Retinal pigment epithelial cell (primary cell): Measurements from ENCODE around the gene ARL6IP5.

ENCODE experiments used
- DNase-seq: peaks from one replicate; pipeline ENCODE4 v3.0.0-alpha.2; 2010; ENCODE audit warnings: low read depth
- H3K4me3 ChIP-seq: 2 replicates; pipeline ENCODE4 v1.5.1; 2011; ENCODE audit warnings: mild to moderate bottlenecking, low read length, control low read depth, moderate library complexity
- TF ChIP-seq, protein P1 (sequence below): conservative IDR thresholded peaks from 2 replicates; pipeline ENCODE4 v1.5.1; 2011; ENCODE audit warnings: low read depth, low read length, control low read depth, inconsistent platforms

Gene ARL6IP5

DNA sequence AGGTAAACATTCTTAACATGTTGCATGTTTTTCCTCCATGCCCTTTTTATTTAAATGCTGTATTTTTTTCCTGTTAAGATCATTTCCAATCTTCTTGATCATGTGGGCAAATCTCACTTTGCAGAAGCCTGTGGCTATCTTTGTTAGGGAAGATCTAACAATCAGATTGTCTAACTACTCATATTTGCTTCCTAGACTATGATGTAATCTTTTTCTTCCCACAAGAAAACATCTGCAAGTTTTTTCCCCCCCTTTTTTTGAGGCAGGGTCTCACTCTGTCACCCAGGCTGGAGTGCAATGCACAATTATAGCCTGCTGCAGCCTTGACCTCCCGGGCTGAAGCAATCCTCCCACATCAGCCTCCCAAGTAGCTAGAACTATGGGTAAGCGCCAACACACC lies 52.7 kb downstream of the ARL6IP5 start:
- H3K4me3 ChIP-seq: no peak overlapping the region
- TF ChIP-seq, protein P1, sequence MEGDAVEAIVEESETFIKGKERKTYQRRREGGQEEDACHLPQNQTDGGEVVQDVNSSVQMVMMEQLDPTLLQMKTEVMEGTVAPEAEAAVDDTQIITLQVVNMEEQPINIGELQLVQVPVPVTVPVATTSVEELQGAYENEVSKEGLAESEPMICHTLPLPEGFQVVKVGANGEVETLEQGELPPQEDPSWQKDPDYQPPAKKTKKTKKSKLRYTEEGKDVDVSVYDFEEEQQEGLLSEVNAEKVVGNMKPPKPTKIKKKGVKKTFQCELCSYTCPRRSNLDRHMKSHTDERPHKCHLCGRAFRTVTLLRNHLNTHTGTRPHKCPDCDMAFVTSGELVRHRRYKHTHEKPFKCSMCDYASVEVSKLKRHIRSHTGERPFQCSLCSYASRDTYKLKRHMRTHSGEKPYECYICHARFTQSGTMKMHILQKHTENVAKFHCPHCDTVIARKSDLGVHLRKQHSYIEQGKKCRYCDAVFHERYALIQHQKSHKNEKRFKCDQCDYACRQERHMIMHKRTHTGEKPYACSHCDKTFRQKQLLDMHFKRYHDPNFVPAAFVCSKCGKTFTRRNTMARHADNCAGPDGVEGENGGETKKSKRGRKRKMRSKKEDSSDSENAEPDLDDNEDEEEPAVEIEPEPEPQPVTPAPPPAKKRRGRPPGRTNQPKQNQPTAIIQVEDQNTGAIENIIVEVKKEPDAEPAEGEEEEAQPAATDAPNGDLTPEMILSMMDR: no peak
- no peak for DNase-seq

DNA sequence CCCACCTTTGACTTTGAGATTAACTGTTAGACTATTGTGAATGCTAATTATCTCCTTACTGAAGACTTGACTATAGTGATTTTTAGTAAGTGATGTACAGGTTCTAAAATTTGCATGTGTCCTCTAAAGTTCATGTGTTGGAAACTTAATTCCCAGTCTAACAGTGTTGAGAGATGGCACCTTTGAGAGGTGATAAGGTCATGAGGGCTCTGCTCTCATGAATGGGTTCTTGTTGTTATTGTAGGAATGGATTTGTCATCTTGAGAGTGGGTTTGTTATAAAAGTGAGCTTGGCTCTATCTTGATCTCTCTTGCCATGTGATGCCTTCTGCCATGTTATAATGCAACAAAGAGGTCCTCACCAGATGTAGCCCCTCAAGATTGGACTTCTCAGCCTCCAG lies 56.6 kb downstream of the ARL6IP5 start:
- DNase-seq: no peak
- TF ChIP-seq, protein P1: no peak
- H3K4me3 ChIP-seq: no peak overlapping the region

DNA sequence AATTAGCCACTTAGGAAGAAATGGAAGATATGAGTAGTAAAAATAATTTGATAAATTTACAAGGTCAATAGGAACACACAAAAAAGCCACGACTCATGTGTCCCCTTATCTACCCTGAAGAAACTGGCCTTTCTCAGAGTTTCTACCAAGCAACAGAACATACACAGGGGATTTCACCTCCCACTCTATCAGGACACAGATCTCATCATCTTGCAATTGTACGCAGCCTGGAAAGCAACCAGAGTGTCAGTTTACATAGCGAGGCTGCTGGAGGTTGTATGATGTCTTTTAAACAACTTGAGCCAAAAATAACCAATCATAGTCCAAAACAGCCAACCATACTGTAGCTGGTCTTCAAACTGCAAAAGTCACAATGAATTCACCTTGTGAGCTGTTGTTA lies 57.4 kb downstream of the ARL6IP5 start:
- TF ChIP-seq, protein P1: no peak
- no peak for DNase-seq
- H3K4me3 ChIP-seq: no peak overlapping the region

DNA sequence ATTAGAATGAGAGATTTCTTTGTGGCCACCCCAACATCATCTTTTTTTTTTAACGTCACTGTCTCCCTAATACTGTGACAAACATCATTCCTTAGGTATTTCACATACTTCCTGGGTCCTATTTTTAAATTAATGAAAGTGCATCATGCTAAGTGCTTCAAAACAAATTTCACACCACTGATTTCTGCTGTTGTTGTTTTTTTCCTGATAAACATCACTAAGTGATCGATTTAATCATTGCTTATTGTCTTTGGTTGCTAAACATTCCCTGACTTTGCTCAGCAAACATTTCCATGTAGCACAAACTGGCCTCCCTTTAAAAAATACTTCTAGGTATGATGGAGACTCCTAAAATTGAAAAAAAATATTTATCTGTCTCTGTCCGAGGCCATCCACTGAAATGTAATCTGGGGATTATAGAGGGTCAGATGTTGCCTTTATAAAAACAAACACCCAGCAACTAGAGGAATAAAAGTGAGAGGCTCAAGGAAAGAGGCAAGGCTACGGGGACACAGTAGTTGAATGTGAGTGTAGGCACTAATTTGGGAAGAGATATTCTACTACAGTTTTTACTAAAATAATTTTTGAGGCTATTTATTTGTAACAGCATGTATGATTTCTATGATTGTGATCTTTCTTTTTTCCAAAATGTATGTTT lies 58.2 kb downstream of the ARL6IP5 start:
- no peak overlapping the region for H3K4me3 ChIP-seq
- DNase-seq: no peak
- TF ChIP-seq, protein P1: no peak

DNA sequence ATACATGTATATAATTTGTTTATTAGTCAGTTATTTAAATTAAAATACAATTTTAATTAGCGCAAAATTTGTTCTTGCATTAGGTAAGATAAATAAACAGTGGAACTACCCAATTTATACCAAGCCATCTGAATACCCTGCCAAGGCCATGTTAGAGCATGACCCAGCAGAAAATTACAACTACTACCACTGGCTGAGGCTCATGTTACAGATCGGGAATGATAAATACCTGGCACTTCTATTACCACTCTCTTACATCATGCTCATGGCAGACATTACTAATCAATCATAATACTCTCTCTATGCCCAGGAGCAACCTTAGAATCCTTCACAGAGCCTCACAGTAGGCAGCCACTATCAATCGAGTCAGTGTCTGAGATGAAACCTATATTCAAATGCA lies 58.9 kb downstream of the ARL6IP5 start:
- H3K4me3 ChIP-seq: no peak overlapping the region
- DNase-seq: no peak
- TF ChIP-seq, protein P1: no peak

DNA sequence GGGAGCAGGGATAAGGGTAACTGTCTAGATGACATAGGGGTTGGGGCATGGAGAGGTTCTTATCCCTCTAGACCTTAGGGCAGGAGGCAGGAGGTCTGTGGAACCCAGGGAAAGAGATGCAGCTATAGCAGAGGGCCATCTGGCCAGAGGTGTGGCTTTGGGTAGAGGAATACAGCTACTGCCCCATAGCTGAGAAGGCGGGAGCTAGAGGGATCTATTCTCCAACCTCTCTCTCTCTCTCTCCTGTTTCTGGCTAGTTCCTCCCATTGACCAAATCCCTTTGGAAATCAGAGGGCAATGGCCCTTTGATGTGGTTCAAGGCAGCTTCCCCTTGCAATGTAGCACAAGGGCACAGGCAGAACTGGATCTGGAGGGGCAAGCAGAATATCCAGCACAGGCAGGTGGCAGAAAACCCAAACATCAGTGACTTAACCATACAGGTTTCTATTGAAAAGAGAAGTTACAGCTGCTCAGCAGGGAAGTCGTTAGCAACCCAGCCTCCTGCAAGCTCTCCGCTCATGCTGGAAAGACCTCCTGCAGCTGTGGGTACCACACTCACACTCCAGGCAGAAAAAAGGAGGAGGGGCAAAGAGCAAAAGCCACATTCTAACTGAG lies 60.0 kb downstream of the ARL6IP5 start:
- TF ChIP-seq, protein P1: no peak
- H3K4me3 ChIP-seq: no peak overlapping the region
- no peak for DNase-seq

DNA sequence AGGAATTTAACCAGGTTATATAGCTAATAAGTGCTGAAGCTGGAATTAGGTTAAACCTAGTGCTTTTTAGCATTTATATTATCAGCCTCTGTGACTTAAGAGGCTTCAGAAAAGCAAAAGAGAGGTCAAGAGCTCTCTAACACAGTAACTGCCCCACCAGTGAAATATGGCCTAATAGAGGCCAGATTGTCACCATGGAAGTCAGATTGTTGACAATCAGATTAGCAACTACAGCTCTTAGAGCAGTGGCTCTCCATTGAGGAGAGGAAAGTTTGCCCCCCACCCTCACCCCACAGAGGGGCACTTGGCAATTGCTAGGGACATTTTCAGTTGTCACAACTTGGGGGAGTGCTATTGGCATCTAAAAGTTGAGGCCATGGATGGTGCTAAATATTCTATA lies 61.0 kb downstream of the ARL6IP5 start:
- no peak for DNase-seq
- TF ChIP-seq, protein P1: no peak
- H3K4me3 ChIP-seq: no peak overlapping the region
